ENCODE measurements around the gene RAD9A. TPM values are rescaled to one million over a fixed set of nuclear protein-coding genes. Genes with fewer than 3 reads are reported as not detected.

Gene RAD9A
- total RNA-seq, 1 donor from 2014 or later = 10.4 TPM

DNA sequence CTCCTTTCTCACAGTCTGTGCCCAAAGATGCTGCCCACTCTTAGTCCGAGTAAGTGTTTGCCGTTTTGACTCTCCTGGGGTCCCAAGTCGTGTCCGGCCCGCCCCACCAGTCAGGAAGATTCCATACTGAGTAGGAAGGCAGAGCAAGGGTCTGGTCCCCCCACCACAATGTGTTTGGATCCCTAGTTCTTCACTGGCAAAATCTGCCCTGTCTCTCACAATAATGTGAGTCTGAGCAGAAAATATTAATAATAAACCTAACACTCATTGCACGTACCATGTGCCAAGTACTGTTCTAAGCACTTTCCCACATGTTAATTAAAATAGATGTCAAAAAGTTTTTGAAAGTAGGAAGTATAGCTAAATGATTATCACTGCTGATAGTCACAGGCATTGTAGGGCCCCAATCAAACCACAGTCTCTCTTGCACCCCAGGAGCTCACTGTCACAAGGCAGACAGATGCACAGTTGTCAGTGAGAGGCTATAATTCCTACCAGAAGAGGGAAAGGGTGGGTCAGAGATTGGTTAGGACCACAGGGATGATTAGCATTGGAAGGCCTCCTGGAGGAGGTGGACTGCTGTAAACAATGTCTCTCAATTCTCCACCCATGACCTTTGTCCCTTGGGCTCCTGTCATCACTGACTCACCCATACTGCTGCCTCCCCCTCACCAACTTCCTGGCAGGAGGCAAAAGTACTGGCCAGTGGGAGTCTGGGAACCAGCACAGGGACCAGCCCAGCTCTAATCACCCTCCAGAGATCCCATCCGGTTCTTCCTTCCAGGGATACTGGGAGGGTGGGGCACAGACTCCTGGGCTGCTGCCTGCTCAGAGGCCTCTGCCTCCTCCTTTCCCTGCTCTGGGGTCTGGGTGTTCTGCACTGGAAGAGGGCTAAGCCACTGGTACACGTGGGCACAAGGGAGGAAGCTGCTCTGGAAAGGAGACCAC lies 37.4 kb upstream of the RAD9A start:
- no peaks in the 10 kb centered on the region for H3K79me2 ChIP-seq (ENCODE audit: low read depth)
- peak overlapping the region; percentile 90 for H2AFZ ChIP-seq (replicated peaks)
- DNase-seq (ENCODE audit: low spot score) = peak; percentile 29
- H3K36me3 ChIP-seq = no peaks in the 10 kb centered on the region
- peak overlapping the region; percentile 91 for H3K4me2 ChIP-seq
- H3K4me3 Mint-ChIP-seq = peak overlapping the region; percentile 87
- H3F3A ChIP-seq (ENCODE audit: low read depth) = peaks cover 25% of the 10 kb centered on the region
- no peaks in the 10 kb centered on the region for H3K9me3 ChIP-seq (ENCODE audit: low read depth)
- H3K36me3 Mint-ChIP-seq = no peaks in the 10 kb centered on the region
- peaks cover 38% of the 10 kb centered on the region for H3K4me1 ChIP-seq
- H3K4me3 ChIP-seq = peak overlapping the region; percentile 89
- H3K27ac Mint-ChIP-seq = no peak overlapping the region
- peaks cover 6% of the 10 kb centered on the region for H3K27me3 Mint-ChIP-seq (ENCODE audit: insufficient read depth, low read depth)
- H3K9ac ChIP-seq = peak overlapping the region; percentile 30
- no peaks in the 10 kb centered on the region for H3K27me3 ChIP-seq
- no peak for TF ChIP-seq EZH2 (IDR thresholded peaks at IDR 0.05)
- TF ChIP-seq EZH2phosphoT487 (IDR thresholded peaks at IDR 0.05) = no peak
- TF ChIP-seq, protein P1, sequence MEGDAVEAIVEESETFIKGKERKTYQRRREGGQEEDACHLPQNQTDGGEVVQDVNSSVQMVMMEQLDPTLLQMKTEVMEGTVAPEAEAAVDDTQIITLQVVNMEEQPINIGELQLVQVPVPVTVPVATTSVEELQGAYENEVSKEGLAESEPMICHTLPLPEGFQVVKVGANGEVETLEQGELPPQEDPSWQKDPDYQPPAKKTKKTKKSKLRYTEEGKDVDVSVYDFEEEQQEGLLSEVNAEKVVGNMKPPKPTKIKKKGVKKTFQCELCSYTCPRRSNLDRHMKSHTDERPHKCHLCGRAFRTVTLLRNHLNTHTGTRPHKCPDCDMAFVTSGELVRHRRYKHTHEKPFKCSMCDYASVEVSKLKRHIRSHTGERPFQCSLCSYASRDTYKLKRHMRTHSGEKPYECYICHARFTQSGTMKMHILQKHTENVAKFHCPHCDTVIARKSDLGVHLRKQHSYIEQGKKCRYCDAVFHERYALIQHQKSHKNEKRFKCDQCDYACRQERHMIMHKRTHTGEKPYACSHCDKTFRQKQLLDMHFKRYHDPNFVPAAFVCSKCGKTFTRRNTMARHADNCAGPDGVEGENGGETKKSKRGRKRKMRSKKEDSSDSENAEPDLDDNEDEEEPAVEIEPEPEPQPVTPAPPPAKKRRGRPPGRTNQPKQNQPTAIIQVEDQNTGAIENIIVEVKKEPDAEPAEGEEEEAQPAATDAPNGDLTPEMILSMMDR (IDR thresholded peaks at IDR 0.05) = no peak
- no peaks in the 10 kb centered on the region for H4K20me1 ChIP-seq (ENCODE audit: low read depth)
- H3K9me3 Mint-ChIP-seq = no peaks in the 10 kb centered on the region
- H3K4me1 Mint-ChIP-seq = peaks cover 38% of the 10 kb centered on the region
- peak overlapping the region; percentile 87 for H3K27ac ChIP-seq

DNA sequence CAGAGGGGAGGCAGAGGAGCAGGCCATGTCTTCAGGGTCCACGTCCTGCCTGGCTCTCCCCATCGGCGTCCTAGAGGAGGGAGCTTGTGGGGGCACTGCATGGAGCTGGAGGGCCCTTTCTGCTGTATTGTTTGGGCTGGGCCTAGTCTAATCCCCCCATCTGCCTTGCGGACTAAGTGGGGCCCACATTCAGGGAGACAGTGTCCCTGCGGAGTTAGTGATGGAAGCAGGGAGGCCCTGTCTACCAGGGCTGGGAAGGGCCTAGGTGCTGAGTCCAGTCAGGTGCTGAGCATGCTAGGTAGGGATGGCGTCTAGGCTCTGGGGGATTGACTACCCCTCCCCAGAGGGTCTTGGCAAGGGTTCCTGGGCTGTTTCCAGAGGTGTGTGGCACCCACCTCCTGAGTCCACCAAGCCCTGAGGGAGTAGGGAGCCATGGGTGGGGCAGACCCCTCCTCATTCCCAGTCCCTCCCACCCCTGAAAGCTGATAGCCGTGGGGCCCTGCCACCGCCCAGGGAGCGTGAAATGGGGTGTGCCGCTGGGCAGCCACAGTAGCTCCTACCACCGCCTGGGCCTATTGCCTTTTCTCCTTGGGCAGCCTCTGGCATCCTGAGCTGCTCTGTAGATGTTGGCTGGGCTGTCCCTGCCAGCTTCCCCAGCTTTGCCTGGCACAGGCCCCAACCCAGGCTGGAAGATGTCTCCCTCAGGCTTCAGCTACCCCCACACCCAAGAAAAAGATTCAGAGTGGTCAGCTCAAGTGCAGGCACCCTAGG lies 36.6 kb upstream of the RAD9A start:
- Mint-ChIP-seq H3K4me3 (no peak overlapping the region), H3K27ac (no peak overlapping the region), H3K27me3 (ENCODE audit: insufficient read depth, low read depth) (peaks cover 6% of the 10 kb centered on the region), H3K36me3 (no peaks in the 10 kb centered on the region), H3K9me3 (no peaks in the 10 kb centered on the region), H3K4me1 (peaks cover 38% of the 10 kb centered on the region)
- peak overlapping the region; percentile 91 for H3K4me2 ChIP-seq
- H3K36me3 ChIP-seq = no peaks in the 10 kb centered on the region
- H2AFZ ChIP-seq (replicated peaks) = no peak overlapping the region
- peaks cover 25% of the 10 kb centered on the region for H3F3A ChIP-seq (ENCODE audit: low read depth)
- H3K4me3 ChIP-seq = no peak overlapping the region
- DNase-seq (ENCODE audit: low spot score) = no peak
- no peak for TF ChIP-seq EZH2 (IDR thresholded peaks at IDR 0.05)
- TF ChIP-seq, protein P1 (IDR thresholded peaks at IDR 0.05) = no peak
- no peak for TF ChIP-seq EZH2phosphoT487 (IDR thresholded peaks at IDR 0.05)
- H3K79me2 ChIP-seq (ENCODE audit: low read depth) = no peaks in the 10 kb centered on the region
- H4K20me1 ChIP-seq (ENCODE audit: low read depth) = no peaks in the 10 kb centered on the region
- no peak overlapping the region for H3K9ac ChIP-seq
- H3K9me3 ChIP-seq (ENCODE audit: low read depth) = no peaks in the 10 kb centered on the region
- no peaks in the 10 kb centered on the region for H3K27me3 ChIP-seq
- H3K4me1 ChIP-seq = peaks cover 38% of the 10 kb centered on the region
- H3K27ac ChIP-seq = peak overlapping the region; percentile 87

- no peaks in the 10 kb centered on the region for H3K27me3 ChIP-seq
- H3K27me3 Mint-ChIP-seq (ENCODE audit: insufficient read depth, low read depth) = peaks cover 6% of the 10 kb centered on the region
- H2AFZ ChIP-seq (replicated peaks) = no peak overlapping the region
- peak overlapping the region; percentile 50 for H3K27ac Mint-ChIP-seq
- H3K4me3 ChIP-seq = no peak overlapping the region
- H3K4me3 Mint-ChIP-seq = no peak overlapping the region
- H3K4me1 ChIP-seq = peaks cover 38% of the 10 kb centered on the region
- no peaks in the 10 kb centered on the region for H3K36me3 Mint-ChIP-seq
- H3K4me2 ChIP-seq = peak overlapping the region; percentile 60
- H3K36me3 ChIP-seq = no peaks in the 10 kb centered on the region
- peaks cover 38% of the 10 kb centered on the region for H3K4me1 Mint-ChIP-seq
- no peak overlapping the region for H3K9ac ChIP-seq
- H3K9me3 ChIP-seq (ENCODE audit: low read depth) = no peaks in the 10 kb centered on the region
- peaks cover 25% of the 10 kb centered on the region for H3F3A ChIP-seq (ENCODE audit: low read depth)
- DNase-seq (ENCODE audit: low spot score) = peak; percentile 32
- no peaks in the 10 kb centered on the region for H4K20me1 ChIP-seq (ENCODE audit: low read depth)
- TF ChIP-seq EZH2 (IDR thresholded peaks at IDR 0.05) (no peak), EZH2phosphoT487 (IDR thresholded peaks at IDR 0.05) (no peak)
- TF ChIP-seq, protein P1 (IDR thresholded peaks at IDR 0.05) = no peak
- no peak overlapping the region for H3K27ac ChIP-seq
- no peaks in the 10 kb centered on the region for H3K9me3 Mint-ChIP-seq
- H3K79me2 ChIP-seq (ENCODE audit: low read depth) = no peaks in the 10 kb centered on the region
Observed at GRCh38 chr11:67355794-67356386, 35.9 kb upstream of the RAD9A start.
